NCI-H345 treated with DMSO at 0.1 percent for 48 hours (cell line): ENCODE measurements around the gene PTPN21.

Source experiments
- DNase-seq: peaks from one replicate; lab custom pipeline; 2025; ENCODE audit not compliant: unreplicated experiment; lab: John Stamatoyannopoulos, UW

Gene PTPN21

GRCh38 chr14:88473791-88474190 is 81.0 kb downstream of the PTPN21 start:
- DNase-seq, result no peak

DNA sequence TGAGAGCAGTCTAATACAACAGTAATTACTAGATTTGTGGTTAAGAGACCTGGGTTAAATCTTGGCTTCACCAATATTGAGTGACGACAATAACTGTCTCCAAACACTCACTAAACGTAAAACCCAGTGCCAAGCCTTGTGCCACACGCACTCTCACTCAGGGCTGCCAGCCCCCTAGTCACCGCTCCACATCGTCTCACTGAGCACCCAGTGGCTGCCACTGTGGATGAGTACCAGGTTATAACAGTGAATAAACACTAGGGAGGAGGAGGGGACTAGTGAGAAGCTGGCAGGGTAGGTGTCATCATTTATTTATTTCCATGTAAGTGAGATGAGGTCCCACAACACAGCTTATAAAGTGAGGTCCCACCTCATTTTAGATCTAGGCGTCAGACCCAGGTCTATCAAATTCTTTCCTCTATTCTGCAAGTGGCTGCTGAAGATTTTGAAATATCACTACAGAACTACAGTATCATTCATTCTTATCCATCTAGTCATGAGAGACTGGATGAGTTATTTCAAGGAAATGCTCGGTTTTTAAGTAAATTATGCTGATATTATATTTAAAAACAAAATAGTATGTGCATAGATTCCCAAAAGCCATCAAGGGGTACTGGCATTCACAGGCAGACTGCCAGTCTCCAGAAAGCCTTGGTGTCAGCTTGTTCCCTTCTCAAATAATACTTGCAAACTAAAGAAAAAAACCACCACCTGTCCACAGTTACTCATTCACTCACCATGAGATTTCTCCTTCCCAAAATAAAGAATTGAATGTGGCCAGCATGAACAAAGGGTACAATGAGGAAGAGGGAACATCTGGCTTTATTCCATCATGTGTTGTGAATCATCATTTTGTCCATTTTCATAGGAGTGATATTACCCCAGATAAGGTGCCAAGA is 84.0 kb downstream of the PTPN21 start:
- no peak for DNase-seq

- DNase-seq, result no peak
Measured at GRCh38 chr14:88468406-88468805, 86.4 kb downstream of the PTPN21 start.

DNA sequence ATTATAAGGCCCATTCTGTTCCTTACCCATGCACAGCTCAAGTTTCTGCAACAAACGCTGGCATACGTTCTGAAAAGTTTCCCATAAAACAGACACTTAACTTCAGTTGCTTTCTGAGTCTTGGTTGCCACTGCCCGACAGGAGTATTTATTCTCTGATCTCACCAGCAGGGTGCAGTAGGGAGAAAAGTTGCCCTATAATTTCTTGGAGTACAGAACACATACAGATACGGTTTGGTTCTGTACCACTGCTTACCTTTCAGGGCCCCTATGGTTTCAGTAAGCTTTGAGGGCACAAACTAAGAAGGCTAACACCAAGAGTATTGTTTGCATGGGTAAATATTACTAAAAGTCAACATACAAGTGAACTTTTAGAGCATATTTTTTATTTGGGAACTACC is 91.5 kb downstream of the PTPN21 start:
- no peak for DNase-seq

- DNase-seq, result no peak
Measured at GRCh38 chr14:88454886-88455285, 99.9 kb downstream of the PTPN21 start.

DNA sequence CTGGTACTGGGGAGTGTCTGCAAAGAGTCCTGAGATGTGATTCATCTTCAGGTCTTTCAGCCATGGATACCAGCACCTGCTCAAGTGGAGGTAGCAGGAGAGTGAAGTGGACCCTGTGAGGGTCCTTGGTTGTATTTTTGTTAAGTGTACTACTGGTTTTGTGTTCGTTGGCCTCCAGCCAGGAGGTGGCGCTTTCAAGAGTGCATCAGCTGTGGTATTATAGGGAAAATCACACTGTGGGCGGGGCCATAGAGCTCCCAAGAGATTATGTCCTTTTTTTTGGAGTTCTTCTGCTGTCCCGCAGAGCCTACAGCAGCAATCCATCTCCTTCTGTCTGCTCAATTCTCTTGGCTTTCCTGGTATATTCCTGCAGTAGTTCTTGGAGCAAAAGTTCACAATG is 102.6 kb downstream of the PTPN21 start:
- DNase-seq, result no peak

- no peak for DNase-seq
Measured at GRCh38 chr14:88439088-88439487, 115.7 kb downstream of the PTPN21 start.

- DNase-seq, result no peak
Measured at GRCh38 chr14:88437658-88438057, 117.1 kb downstream of the PTPN21 start.

- no peak for DNase-seq
Measured at GRCh38 chr14:88430976-88431375, 123.8 kb downstream of the PTPN21 start.

DNA sequence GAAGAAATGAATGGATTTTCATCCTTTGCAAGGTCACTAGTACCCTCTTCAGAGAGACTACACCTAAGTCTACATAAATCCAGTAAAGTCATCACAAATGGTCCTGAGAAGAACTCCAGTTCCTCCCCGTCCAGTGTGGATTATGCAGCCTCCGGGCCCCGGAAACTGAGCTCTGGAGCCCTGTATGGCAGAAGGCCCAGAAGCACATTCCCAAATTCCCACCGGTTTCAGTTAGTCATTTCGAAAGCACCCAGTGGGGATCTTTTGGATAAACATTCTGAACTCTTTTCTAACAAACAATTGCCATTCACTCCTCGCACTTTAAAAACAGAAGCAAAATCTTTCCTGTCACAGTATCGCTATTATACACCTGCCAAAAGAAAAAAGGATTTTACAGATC is 128.5 kb downstream of the PTPN21 start:
- no peak for DNase-seq

GRCh38 chr14:88424573-88424972 is 130.2 kb downstream of the PTPN21 start:
- no peak for DNase-seq

DNA sequence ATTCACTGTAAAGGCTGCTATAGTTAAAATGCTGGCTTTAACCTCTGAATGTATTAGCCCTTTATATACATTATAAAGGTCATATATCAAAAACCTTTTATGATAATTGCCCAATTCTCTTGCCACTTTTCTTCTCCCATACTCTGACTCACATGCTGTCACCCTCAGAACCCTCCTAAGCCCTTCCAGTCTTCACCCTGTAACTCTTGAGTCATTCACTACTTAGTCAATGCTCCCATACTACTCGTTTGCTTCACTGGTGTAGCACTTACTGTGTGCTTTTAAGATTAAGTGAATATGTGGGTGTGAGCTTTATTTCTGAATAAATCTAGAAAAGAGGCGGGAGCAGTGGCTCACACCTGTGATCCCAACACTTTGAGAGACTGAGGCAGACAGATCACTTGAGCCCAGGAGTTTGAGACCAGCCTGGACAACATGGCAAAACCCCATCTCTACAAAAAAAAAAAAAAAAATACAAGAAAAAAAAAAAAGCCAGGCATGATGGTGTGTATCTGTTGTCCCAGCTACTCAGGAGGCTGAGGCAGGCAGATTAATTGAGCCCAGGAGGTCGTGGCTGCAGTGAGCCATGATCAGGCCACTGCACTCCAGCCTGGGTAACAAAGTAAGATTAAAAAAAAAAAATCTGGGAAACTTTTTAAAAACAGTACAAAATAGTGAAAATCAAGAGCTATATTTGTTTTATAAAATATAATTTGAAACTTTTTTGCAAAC is 131.7 kb downstream of the PTPN21 start:
- DNase-seq, result no peak

DNA sequence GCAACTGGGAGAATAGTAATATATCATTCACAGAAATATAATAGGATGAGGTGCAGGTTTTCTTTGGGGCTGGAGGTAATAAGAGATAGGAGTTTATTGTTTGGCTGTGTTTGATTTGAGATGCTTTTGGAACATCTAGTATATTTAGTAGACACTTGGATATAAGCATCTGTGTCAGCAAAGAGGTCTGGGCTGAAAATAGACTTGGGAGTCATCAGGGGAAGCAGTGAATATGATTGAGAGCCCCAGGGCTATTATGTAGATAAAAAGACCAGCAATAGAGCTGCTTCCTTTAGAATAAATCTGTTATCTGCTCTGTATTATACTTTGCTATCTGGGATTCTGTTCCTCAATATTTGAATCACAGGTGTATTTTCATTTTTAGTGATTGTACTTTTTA is 132.8 kb downstream of the PTPN21 start:
- no peak for DNase-seq

DNA sequence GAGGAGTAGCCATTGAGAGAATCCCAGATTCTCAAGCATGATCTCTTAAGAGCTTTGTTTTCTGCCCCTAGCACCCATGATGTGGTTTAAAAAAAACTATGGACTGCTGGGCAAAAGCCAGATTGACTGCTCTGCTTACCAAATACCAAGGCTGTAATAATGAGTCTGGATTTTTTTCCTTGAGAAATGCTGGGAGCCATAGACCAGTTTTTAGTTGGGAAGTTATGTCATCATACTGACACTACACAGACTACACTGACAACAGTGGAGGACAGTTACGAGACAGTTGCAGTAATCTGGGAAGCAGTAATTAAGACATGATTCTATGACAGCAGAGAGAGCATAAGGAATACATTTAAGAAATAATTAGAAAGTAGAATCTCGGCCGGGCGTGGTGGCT is 133.5 kb downstream of the PTPN21 start:
- DNase-seq, result no peak

DNA sequence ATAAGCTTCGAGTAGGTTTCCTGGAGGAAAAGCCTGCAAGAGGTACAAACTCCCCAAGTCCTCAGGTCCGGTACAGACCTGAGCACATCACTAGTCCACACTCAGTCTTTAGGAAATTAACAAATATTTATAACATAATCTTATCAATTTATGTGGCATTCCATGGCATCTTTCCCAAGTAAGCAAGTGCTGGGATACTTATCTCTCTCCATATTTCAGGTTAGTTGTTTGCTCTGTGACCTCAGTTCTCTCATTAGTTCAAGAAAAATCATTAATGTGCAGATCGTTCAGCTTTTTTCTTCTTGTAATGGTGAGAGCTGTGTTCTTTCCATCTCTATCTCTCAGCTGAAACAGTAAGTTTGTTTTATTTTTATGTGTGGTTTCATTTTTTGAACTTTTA is 134.6 kb downstream of the PTPN21 start:
- no peak for DNase-seq

DNA sequence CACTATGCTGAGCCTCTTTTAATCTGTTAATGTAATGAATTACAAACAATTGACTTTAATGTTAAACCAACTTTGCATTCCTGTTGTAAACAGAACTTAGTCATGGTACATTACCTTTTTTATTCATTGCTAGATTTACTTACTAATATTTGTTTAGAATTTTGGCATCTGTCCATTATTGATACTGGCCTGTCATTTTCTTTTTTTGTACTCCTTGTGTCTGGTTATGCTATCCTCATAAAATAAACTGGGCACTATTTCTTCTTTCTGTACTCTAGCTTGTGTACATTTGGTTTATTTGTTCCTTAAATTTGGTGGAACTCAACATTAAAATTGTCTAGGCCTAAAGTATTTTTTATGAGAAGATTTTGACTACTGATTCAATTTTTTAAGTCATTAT is 137.2 kb downstream of the PTPN21 start:
- DNase-seq, result no peak
